Kidney glomerular epithelial cell (primary cell): ENCODE data around the gene CRYBB1.

Experiments used
- DNase-seq: peaks from one replicate; lab custom pipeline; 2025; lab: John Stamatoyannopoulos, UW

CRYBB1 gene

DNA sequence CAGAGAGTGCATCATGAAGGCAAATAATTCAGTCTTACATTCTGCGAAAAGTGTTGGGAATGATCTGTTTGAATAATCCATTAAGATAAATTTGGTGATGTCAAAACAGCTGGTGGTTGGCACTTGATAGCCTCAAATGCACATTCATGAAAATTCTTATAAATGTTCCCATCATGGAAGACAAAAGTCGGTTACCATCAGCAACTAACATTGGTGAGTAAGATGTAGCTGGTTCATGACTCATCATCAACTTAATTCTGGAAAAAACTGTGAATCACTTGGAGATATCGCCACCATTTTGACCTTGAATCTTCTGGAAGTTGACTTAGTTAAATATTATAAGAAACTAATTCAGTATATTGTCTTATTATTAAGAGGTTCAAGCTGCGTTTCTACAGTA, 11.2 kb downstream of the CRYBB1 start:
- DNase-seq: no peak

DNA sequence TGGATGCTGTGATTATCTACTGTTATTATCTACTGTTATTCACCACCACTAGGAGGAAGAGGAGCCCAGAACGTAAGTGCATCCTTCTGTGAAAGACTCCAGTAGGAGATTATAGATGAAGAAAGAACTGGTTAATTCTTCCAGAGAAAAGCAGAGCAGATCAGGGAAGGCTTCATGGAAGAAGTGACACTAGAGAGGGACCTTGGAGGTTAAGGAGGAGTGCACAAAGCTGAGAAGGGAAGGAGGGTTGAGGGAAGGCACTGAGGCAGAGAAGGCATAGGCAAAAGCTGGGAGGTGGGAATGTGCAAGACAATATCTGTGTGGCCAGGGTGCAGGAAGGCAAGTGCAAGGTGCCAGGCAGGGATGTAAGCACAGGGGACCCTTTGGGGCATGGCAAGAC, 13.5 kb downstream of the CRYBB1 start:
- no peak for DNase-seq

GRCh38 chr22:26602127-26602526, 15.7 kb downstream of the CRYBB1 start:
- DNase-seq: no peak

- no peak for DNase-seq
These were observed 16.1 kb downstream of the CRYBB1 start for GRCh38 chr22:26601726-26602125.

DNA sequence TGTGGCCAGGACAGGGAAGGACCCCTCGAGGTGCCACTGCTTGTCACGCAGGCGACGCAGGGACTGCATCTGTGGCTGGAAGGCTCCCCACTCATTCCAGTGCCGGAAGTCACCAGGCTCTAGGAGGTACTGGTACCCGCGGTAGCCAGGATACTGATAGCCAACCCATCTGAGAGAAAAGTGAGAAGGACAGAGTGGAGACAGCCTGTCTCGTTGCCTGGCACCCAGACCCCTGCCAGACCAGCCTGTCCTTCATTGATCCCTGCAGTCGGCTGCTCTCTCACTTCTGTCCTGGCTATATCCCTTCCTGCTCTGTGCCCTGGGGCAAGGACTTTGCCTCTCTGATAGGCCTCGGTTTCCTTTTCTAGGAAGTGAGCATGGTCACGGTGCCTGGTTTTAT, 18.3 kb downstream of the CRYBB1 start:
- DNase-seq: no peak

- no peak for DNase-seq
These were observed 20.3 kb downstream of the CRYBB1 start for GRCh38 chr22:26597480-26597879.

DNA sequence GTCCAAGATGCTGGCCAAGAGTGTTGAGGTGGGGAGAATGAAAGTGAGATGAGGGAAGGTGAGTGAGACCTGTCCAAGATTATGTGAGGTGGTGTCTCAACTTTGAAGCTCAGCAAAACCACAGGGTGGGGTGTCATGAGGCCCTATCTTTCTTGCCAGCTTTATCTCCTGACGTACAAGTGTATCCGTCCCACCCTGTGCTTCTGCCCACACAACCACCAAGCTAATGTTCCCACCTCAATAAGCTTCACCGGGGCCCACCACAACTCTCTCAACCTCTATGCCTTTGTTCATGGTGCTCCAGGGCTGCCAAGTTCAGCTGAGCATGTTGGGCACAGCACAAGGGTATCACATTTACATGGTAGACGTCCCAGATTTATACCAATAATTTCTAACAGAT, 20.8 kb downstream of the CRYBB1 start:
- no peak for DNase-seq

GRCh38 chr22:26593763-26594162, 24.1 kb downstream of the CRYBB1 start:
- DNase-seq: no peak

- DNase-seq: no peak
These were observed 25.4 kb downstream of the CRYBB1 start for GRCh38 chr22:26592421-26592891.

- DNase-seq: peak; percentile 63
These were observed 27.7 kb downstream of the CRYBB1 start, which contains the start of gene TPST2 for GRCh38 chr22:26589845-26590736. Gene TPST2, minus strand, starts transcription at chr22:26590132. Its CDS starts 48,502 bp downstream, at chr22:26541630.

DNA sequence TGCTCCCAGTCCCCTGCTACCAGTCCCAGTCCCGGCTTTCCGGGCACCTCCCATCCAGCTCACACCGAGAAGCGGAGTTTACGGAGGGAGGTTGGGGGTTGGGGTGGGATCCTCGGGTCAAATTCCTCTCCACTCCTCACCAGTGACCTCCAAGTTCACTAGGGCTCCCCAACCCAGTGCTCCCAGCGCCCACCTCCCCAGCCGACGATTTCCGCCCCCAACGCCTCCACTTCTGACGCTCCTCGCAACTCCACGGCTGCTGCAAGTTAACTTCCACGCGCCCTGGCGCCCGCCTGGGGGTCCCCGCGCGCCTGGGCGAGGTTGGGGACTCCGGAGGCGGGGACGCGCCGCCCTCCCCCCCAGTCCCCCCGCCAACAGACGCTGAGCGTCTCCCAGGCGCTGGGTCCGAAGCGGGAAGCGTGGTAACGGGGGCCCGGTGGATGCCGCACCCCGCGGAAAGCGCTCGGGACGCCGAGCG, 28.4 kb downstream of the CRYBB1 start:
- no peak for DNase-seq

GRCh38 chr22:26588729-26589366, 29.0 kb downstream of the CRYBB1 start:
- DNase-seq: no peak

DNA sequence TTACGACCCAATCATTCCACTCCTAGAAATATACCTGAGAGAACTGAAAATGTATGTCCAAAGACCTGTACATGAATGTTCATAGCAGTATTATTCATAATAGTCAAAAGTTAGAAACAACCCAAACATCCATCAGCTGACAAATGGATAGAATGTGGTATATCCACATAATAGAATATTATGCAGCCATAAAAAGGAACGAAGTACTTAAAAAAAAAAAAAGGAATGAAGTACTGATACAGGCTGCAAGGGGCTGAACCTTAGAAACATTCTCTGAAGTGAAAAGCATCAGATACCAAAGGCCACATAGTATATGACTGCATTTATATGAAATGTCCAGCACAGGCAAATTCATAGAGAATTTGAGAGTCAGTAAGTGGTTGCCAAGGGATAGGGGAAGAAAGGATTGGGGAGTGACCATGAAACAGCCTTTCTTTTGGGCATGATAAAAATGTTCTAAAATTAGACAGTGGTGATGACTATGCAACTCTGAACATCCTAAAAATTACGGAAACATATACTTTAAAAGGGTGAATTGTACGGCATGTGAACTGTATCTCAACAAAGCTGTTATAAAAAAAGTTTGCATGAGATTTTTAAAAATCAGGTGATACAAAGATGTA, 29.7 kb downstream of the CRYBB1 start:
- no peak for DNase-seq

GRCh38 chr22:26586556-26587325, 31.1 kb downstream of the CRYBB1 start:
- no peak for DNase-seq

GRCh38 chr22:26585104-26585790, 32.6 kb downstream of the CRYBB1 start:
- peak; percentile 47 for DNase-seq

DNA sequence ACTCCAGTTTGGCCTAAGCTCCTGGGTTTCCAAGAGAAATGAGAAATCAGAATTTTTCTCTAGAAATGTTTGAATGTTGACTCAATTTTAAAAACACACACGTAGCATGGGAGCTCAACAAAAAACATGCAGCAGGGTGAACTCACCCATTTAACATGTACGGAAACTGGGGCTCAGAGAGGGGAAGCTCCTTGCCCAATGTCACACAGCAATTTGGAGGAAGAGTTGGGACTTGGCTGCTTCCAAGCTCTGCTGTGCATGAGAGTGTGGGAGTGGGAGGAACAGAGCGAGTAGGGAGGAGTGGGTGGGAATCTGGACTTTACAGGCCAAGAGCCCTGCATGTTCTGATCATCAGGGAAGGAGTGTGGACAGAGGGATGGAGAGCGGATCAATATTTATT, 33.8 kb downstream of the CRYBB1 start:
- DNase-seq: no peak

DNA sequence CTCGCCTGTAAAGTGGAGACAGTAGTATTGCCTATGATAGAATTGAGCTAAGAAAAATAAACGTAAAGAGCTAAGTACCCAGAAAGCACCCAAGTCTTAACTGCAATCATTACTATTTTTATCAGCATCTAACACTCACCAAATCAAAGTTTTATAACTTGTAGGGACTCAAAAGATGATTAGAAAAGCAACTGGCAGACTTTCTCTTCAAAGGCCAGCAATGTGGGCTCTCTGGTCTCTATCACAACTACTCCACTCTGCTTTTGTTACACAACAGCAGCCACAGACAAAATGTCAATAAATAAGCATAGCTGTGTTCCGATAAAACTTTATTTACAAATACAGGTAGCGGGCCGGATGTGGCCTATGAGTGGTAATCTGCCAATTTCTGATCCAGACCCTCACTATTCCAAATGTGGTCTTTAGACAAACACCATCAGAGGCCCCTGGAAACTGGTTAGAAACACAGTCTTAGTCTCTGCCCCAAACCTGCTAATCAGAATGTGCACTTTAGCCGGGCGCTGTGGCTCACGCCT, 36.1 kb downstream of the CRYBB1 start:
- no peak for DNase-seq

- DNase-seq: no peak
These were observed 36.8 kb downstream of the CRYBB1 start for GRCh38 chr22:26581026-26581425.

- DNase-seq: no peak
These were observed 37.4 kb downstream of the CRYBB1 start for GRCh38 chr22:26580240-26580962.

DNA sequence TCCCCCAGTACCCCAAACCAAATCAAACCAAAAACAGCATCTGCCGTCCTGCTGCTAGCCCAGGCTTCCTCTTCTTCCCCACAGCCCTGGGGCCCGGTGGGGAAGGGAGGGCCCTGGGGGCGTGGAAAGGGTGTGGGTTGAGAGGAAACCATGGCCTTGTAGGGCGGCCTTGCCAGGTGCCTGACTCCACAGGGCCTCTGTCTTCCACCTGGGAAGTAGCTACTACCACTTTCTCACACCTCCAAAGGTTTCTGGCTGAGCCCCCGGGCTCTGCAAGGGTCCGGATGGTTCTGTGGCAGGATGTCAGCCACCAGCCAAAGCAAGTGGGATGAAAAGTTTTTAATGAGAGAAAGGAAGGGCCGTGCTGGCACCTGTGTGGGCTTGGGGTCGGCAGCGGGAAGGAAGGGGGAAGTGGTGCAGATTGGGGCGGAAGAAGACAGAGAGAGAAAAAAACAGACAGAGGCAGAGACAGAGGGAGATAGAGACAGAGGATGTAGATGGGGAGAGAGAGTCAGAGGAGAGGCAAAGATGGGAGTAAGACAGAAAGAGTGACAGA, 38.4 kb downstream of the CRYBB1 start:
- no peak for DNase-seq
